Duodenal mucosa (tissue), 2 donors: ENCODE results near the gene AIRE.

ENCODE experiments used
- H3K27ac ChIP-seq: one replicate; pipeline ENCODE4 v1.7.0; 2013; ENCODE audit warnings: low read depth, low read length
- H3K27me3 ChIP-seq, 2 donors: one replicate each; pipeline ENCODE4 v1.7.0; 2013; ENCODE audit warnings: low read length in 2 of 2, control low read depth in 1 of 2; ENCODE audit not compliant: insufficient read depth in 2 of 2, control insufficient read depth in 1 of 2
- H3K36me3 ChIP-seq, 2 donors: one replicate each; pipeline ENCODE4 v1.7.0; 2013; ENCODE audit warnings: low read length in 2 of 2, control low read depth in 1 of 2; ENCODE audit not compliant: insufficient read depth in 2 of 2, control insufficient read depth in 1 of 2
- H3K4me1 ChIP-seq, 2 donors: one replicate each; pipeline ENCODE4 v1.7.0; 2013; ENCODE audit warnings: low read length in 2 of 2, control low read depth in 1 of 2; ENCODE audit not compliant: insufficient read depth in 2 of 2, control insufficient read depth in 1 of 2
- H3K4me3 ChIP-seq, 2 donors: one replicate each; pipeline ENCODE4 v1.7.0; 2013; ENCODE audit warnings: low read length in 2 of 2, low read depth in 1 of 2
- H3K9ac ChIP-seq, 2 donors: one replicate each; pipeline ENCODE4 v1.7.0; 2013; ENCODE audit warnings: low read length in 2 of 2, low read depth in 1 of 2
- H3K9me3 ChIP-seq, 2 donors: one replicate each; pipeline ENCODE4 v1.7.0; 2013; ENCODE audit warnings: low read length in 2 of 2, control low read depth in 1 of 2; ENCODE audit not compliant: control insufficient read depth in 1 of 2

The AIRE gene

GRCh38 chr21:44306936-44307704 lies 21.4 kb downstream of the AIRE start:
- no peak overlapping the region for H3K27ac ChIP-seq
- no peak overlapping the region for H3K9ac ChIP-seq
- peaks cover 28 to 36% of the 10 kb centered on the region in 2 donors for H3K4me1 ChIP-seq
- H3K36me3 ChIP-seq = peaks cover 22 to 55% of the 10 kb centered on the region in 2 donors
- no peak overlapping the region for H3K4me3 ChIP-seq
- no peaks in the 10 kb centered on the region for H3K27me3 ChIP-seq
- H3K9me3 ChIP-seq = no peaks in the 10 kb centered on the region

DNA sequence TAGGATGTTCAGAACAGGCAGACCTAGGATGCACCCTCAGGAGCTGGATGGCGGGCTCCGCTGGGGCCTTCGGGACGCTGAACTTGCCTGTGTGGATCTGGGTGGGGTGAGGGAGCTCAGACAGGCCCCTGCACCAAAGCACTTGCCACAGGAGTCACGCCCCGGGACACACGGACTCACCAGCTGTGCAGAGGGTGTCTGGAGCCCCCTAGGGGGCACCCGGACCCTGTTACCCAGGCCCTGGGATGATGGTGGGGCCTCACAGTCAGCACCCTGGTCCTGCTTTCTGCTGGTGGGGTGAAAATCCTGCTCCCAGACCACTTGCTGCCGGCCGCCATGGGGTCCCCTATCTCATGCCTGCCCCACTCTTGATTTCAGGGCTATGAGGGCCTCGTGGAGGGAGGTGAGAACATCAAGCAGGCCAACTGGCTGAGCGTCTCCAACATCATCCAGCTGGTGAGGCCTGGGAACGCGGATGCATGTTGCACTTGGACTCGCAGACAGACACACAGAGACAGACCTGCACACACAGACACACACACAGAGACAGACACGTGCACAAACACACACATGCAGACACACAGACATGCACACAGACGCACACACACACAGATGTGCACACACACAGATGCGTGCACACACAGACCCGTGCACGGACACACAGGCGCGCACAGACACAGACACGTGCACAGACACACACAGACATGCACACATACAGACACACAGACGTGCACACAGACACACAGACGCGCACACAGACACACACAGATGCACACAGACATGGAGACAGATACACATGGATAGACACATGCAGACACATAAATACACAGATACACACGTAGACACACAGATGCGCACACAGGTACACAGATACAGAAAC lies 25.2 kb downstream of the AIRE start:
- H3K4me3 ChIP-seq = no peak overlapping the region
- H3K4me1 ChIP-seq = no peaks in the 10 kb centered on the region
- H3K27ac ChIP-seq = no peak overlapping the region
- H3K36me3 ChIP-seq = peaks cover 32 to 86% of the 10 kb centered on the region in 2 donors
- no peak overlapping the region for H3K9ac ChIP-seq
- no peaks in the 10 kb centered on the region for H3K9me3 ChIP-seq
- no peaks in the 10 kb centered on the region for H3K27me3 ChIP-seq

DNA sequence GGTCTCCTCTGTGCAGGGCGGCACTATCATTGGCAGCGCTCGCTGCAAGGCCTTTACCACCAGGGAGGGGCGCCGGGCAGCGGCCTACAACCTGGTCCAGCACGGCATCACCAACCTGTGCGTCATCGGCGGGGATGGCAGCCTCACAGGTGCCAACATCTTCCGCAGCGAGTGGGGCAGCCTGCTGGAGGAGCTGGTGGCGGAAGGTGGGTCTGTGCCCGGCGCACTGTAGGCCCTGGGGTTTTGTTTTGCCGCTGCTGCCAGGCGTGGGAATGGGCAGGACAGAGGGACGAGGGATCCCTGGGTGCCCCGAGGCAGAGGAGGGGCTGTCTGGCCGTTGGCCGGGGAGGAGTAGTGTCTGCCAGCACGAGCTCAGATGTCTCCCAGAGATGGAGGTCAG lies 26.4 kb downstream of the AIRE start:
- no peaks in the 10 kb centered on the region for H3K4me1 ChIP-seq
- no peaks in the 10 kb centered on the region for H3K9me3 ChIP-seq
- H3K27me3 ChIP-seq = no peaks in the 10 kb centered on the region
- H3K9ac ChIP-seq = no peak overlapping the region
- H3K27ac ChIP-seq = no peak overlapping the region
- H3K36me3 ChIP-seq = peaks cover 35 to 90% of the 10 kb centered on the region in 2 donors
- H3K4me3 ChIP-seq = no peak overlapping the region

GRCh38 chr21:44312716-44313115 lies 27.0 kb downstream of the AIRE start:
- no peak overlapping the region for H3K27ac ChIP-seq
- no peaks in the 10 kb centered on the region for H3K4me1 ChIP-seq
- no peaks in the 10 kb centered on the region for H3K27me3 ChIP-seq
- H3K9me3 ChIP-seq = no peaks in the 10 kb centered on the region
- peaks cover 33 to 90% of the 10 kb centered on the region in 2 donors for H3K36me3 ChIP-seq
- H3K4me3 ChIP-seq = no peak overlapping the region
- no peak overlapping the region for H3K9ac ChIP-seq

- Histone ChIP-seq H3K9ac (no peak overlapping the region), H3K27me3 (no peaks in the 10 kb centered on the region), H3K27ac (no peak overlapping the region), H3K9me3 (no peaks in the 10 kb centered on the region), H3K36me3 (peaks cover 30 to 90% of the 10 kb centered on the region in 2 donors), H3K4me1 (no peaks in the 10 kb centered on the region), H3K4me3 (no peak overlapping the region)
Observed at GRCh38 chr21:44313451-44313850, 27.8 kb downstream of the AIRE start.

- Histone ChIP-seq H3K27ac (no peak overlapping the region), H3K4me1 (no peaks in the 10 kb centered on the region), H3K36me3 (peaks cover 32 to 86% of the 10 kb centered on the region in 2 donors), H3K9me3 (no peaks in the 10 kb centered on the region), H3K9ac (no peak overlapping the region), H3K27me3 (no peaks in the 10 kb centered on the region), H3K4me3 (no peak overlapping the region)
Observed at GRCh38 chr21:44314128-44314527, 28.5 kb downstream of the AIRE start.

DNA sequence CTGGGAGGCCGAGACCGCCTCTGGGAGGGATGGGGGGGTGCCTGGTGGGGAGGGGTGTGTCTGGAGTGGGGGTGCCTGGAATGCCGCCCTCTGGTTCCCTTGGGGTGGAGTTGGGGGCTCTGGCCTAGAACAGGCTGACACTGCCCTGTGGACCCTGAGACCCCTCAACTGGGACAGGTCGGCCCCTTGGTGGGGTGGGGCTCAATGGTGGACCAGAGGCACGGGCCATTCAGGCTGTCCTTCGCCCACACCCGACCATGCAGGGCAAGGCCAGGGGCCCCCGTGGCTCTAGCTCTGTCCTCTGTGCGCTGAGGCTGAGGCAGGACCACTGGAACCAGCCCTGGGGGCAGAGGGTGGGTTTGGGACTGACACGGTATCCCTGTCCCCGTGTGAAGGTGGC lies 28.9 kb downstream of the AIRE start:
- no peaks in the 10 kb centered on the region for H3K4me1 ChIP-seq
- no peak overlapping the region for H3K27ac ChIP-seq
- H3K9me3 ChIP-seq = no peaks in the 10 kb centered on the region
- H3K36me3 ChIP-seq = peaks cover 35 to 89% of the 10 kb centered on the region in 2 donors
- H3K4me3 ChIP-seq = no peak overlapping the region
- H3K9ac ChIP-seq = no peak overlapping the region
- H3K27me3 ChIP-seq = no peaks in the 10 kb centered on the region

- Histone ChIP-seq H3K27ac (no peak overlapping the region), H3K9me3 (no peaks in the 10 kb centered on the region), H3K4me3 (no peak overlapping the region), H3K27me3 (no peaks in the 10 kb centered on the region), H3K9ac (no peak overlapping the region), H3K36me3 (peaks cover 38 to 88% of the 10 kb centered on the region in 2 donors), H3K4me1 (no peaks in the 10 kb centered on the region)
Observed at GRCh38 chr21:44315691-44316203, 30.1 kb downstream of the AIRE start.

DNA sequence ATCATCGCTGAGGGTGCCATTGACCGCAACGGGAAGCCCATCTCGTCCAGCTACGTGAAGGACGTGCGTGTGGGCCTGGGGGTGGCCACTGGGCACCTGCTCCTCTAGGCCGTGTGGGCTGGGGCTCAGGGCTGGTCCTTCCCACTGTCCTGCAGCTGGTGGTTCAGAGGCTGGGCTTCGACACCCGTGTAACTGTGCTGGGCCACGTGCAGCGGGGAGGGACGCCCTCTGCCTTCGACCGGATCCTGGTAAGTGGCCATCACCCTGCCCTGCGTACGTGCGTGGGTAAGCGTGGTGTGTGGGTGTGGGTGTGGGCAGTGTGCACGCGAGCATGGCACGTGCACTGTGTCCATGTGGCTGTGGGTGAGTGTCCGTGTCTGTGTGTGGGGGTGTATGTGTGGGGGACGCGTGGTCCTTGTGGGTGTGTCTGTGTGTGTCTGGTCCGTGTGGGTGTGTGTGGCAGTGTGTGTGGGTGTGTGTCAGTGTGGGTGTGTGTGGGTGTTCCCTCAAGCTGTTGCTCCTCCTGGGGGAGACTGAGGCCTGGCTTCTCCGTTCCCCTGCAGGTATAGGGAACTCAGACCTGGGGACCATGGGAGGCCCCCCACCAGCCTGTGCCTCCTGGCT lies 30.7 kb downstream of the AIRE start:
- H3K9ac ChIP-seq = no peak overlapping the region

More for the DNA sequence above, 30.7 kb downstream of the AIRE start:
- H3K36me3 ChIP-seq = peaks cover 31 to 86% of the 10 kb centered on the region in 2 donors
- no peaks in the 10 kb centered on the region for H3K9me3 ChIP-seq
- H3K4me1 ChIP-seq = no peaks in the 10 kb centered on the region
- no peaks in the 10 kb centered on the region for H3K27me3 ChIP-seq
- H3K27ac ChIP-seq = no peak overlapping the region
- H3K4me3 ChIP-seq = no peak overlapping the region
